Measurements from ENCODE around the gene CDKN1C. TPM values are rescaled to one million over a fixed set of nuclear protein-coding genes. Genes with fewer than 3 reads are reported as not detected.

CDKN1C gene
- total and polyA plus RNA-seq, 9 donors, result 72.3 to 363 (median 211) TPM

DNA sequence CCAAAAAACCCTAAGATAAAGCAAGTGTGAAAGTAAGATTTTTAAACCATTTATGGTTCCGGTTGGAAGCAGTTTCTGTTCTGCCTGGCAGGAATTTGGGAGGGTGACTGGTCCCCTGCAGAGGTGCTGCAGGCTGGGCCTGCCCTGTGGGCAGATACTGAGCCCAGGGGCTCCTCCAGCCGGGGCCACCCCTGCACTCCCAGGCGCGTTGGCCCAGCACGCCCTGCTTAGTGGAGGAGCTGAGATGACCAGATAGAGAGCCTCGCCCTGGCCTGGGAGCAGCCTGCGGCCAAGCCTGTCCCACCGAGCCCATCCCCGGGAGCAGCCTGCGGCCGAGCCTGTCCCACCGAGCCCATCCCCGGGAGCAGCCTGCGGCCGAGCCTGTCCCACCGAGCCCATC is 35.7 kb upstream of the CDKN1C start:
- no peaks in the 10 kb centered on the region for H3K36me3 ChIP-seq
- no peaks in the 10 kb centered on the region for H3K27me3 ChIP-seq
- no peak overlapping the region for H3K4me3 ChIP-seq
- H3K4me1 ChIP-seq (ENCODE audit: insufficient read depth), result no peaks in the 10 kb centered on the region
- no peak overlapping the region for H3K27ac ChIP-seq
- intact Hi-C loops (cut with DNase I), result no loop called here
- no peaks in the 10 kb centered on the region for H3K9me3 ChIP-seq
- 74 to 94% (median 82%) methylated on average over 5 to 13 of the region's 16 CpGs for WGBS, 3 donors
- DNase-seq, result no peak
- TF ChIP-seq, protein P1, sequence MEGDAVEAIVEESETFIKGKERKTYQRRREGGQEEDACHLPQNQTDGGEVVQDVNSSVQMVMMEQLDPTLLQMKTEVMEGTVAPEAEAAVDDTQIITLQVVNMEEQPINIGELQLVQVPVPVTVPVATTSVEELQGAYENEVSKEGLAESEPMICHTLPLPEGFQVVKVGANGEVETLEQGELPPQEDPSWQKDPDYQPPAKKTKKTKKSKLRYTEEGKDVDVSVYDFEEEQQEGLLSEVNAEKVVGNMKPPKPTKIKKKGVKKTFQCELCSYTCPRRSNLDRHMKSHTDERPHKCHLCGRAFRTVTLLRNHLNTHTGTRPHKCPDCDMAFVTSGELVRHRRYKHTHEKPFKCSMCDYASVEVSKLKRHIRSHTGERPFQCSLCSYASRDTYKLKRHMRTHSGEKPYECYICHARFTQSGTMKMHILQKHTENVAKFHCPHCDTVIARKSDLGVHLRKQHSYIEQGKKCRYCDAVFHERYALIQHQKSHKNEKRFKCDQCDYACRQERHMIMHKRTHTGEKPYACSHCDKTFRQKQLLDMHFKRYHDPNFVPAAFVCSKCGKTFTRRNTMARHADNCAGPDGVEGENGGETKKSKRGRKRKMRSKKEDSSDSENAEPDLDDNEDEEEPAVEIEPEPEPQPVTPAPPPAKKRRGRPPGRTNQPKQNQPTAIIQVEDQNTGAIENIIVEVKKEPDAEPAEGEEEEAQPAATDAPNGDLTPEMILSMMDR (IDR thresholded peaks at IDR 0.05), result no peak
- no peak for TF ChIP-seq EP300 (IDR thresholded peaks at IDR 0.05)
- no peak for TF ChIP-seq POLR2A (IDR thresholded peaks at IDR 0.05)

GRCh38 chr11:2920343-2920742 is 34.8 kb upstream of the CDKN1C start:
- H3K27ac ChIP-seq, result no peak overlapping the region
- DNase-seq, result no peak
- no peaks in the 10 kb centered on the region for H3K9me3 ChIP-seq
- H3K4me1 ChIP-seq (ENCODE audit: insufficient read depth), result no peaks in the 10 kb centered on the region
- intact Hi-C loops (cut with DNase I), result no loop called here
- no peak overlapping the region for H3K4me3 ChIP-seq
- H3K36me3 ChIP-seq, result no peaks in the 10 kb centered on the region
- no peaks in the 10 kb centered on the region for H3K27me3 ChIP-seq
- TF ChIP-seq EP300 (IDR thresholded peaks at IDR 0.05), result no peak
- TF ChIP-seq, protein P1 (IDR thresholded peaks at IDR 0.05), result no peak
- TF ChIP-seq POLR2A (IDR thresholded peaks at IDR 0.05), result no peak
- WGBS, 3 donors, result 89 to 91% (median 91%) methylated on average over 12 of the region's 12 CpGs

GRCh38 chr11:2919837-2920236 is 34.3 kb upstream of the CDKN1C start:
- intact Hi-C loops (cut with DNase I), result loop anchor here in 1 of 4 donors (10.0 kb wide), 1 partner anchor 715 kb away; no protein-coding TSS in a partner anchor
- no peaks in the 10 kb centered on the region for H3K27me3 ChIP-seq
- H3K4me1 ChIP-seq (ENCODE audit: insufficient read depth), result no peaks in the 10 kb centered on the region
- 75 to 92% (median 86%) methylated on average over 5 to 13 of the region's 13 CpGs for WGBS, 3 donors
- H3K4me3 ChIP-seq, result no peak overlapping the region
- TF ChIP-seq POLR2A (IDR thresholded peaks at IDR 0.05) (no peak), EP300 (IDR thresholded peaks at IDR 0.05) (no peak)
- TF ChIP-seq, protein P1 (IDR thresholded peaks at IDR 0.05), result no peak
- H3K27ac ChIP-seq, result no peak overlapping the region
- H3K9me3 ChIP-seq, result no peaks in the 10 kb centered on the region
- no peak for DNase-seq
- H3K36me3 ChIP-seq, result no peaks in the 10 kb centered on the region

DNA sequence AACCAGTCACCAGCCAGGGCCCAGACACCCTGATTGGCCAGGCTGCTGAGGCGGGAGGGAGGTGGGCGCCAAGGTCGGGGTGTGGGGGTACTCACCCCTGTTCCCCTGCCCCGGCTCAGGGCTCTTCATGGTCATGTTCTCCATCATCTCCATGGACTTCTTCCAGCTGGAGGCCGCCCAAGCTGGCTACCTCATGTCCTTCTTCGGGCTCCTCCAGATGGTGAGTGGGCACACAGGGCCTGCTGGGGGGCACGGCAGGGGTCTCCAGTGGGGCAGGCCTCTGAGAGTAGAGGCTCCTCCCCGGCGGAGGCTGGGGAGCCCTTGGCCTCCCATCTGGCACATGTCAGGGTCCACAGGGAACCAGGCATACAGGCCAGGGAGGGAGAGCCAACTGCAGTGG is 33.6 kb upstream of the CDKN1C start:
- TF ChIP-seq, protein P1 (IDR thresholded peaks at IDR 0.05), result no peak
- no peak for TF ChIP-seq POLR2A (IDR thresholded peaks at IDR 0.05)
- TF ChIP-seq EP300 (IDR thresholded peaks at IDR 0.05), result no peak
- no peak for DNase-seq
- Histone ChIP-seq H3K27me3 (no peaks in the 10 kb centered on the region), H3K4me1 (ENCODE audit: insufficient read depth) (no peaks in the 10 kb centered on the region), H3K4me3 (no peak overlapping the region), H3K27ac (no peak overlapping the region), H3K9me3 (no peaks in the 10 kb centered on the region), H3K36me3 (no peaks in the 10 kb centered on the region)
- WGBS, 3 donors, result 81 to 85% (median 82%) methylated on average over 9 of the region's 9 CpGs
- intact Hi-C loops (cut with DNase I), result loop anchor here in 1 of 4 donors (10.0 kb wide), 1 partner anchor 714 kb away; no protein-coding TSS in a partner anchor
